ENCODE measurements around the gene THNSL1.

Gene THNSL1

GRCh38 chr10:25061711-25062449 lies 45.5 kb downstream of the THNSL1 start:
- DNase-seq, result no peak

DNA sequence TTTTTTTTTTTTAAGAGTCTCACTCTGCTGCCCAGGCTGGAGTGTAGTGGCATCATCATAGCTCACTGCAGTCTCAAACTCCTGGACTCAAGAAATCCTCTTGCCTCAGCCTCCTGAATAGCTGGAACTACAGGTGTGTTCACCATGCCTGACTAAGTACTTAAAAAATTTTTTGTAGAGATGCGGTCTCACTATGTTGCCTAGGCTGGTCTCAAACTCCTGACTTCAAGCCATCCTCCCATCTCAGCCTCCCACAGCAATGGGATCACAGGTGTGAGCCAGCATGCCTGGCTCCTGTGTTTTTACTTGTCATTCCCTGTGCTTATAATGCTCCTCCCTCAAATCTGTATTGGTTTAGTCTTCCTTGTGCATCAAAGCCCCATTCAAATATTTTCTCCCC lies 46.7 kb downstream of the THNSL1 start:
- DNase-seq, result no peak

GRCh38 chr10:25063644-25064043 lies 47.2 kb downstream of the THNSL1 start:
- no peak for DNase-seq

DNA sequence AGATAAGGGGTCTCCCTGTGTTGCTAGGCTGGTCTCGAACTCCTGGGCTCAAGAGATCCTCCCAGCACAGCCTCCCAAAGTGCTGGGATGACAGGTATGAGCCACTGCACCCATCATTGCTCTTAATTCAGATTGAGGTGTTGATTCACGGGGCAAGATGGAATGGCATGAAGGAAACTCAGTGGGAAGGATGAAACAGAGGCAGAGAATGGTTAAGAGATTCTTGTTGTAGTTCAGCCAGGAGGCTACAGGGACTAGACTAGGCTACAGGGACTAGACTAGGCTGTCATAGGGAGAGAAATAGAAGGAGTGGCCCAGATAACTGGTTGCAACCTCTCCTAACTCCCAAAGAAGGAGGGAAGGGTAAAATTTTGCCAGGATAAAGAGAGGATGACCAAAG lies 48.0 kb downstream of the THNSL1 start:
- DNase-seq, result no peak

DNA sequence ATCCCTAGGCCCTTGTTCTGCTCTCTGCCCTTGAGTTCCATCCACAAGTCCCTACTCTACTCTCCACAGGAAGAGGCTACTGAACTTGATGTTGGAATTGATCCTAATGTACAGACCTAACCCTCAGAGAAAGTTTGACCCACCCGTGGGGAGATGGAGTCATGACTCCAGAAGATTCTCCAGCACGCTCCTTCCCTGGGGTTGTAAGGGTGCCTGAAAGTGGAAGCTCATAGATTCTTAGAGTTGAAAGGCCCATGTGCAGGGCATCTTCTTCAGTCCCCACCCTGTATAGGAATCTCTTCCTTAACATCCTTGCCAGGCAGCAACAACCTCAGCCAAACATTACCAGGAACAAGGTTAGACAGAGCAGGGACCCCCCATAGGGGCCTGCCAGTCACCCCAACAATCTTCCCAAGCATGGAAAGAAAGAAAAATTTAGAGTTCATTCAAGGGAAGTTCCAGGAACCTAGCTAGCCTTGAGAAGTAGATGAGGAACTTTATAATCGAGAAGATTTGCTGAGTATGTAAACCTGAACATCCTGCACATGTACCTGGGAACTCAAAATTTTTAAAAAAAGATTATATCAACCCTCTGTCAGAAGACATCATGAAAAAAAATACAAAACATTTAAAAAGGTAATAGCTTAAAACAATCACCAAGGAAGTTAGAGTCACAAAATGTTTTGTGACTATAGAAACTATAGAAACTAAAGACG lies 49.5 kb downstream of the THNSL1 start:
- DNase-seq, result no peak

GRCh38 chr10:25068152-25069058 lies 52.0 kb downstream of the THNSL1 start:
- peak in 1 of 3 experiments; percentile 11 for DNase-seq

DNA sequence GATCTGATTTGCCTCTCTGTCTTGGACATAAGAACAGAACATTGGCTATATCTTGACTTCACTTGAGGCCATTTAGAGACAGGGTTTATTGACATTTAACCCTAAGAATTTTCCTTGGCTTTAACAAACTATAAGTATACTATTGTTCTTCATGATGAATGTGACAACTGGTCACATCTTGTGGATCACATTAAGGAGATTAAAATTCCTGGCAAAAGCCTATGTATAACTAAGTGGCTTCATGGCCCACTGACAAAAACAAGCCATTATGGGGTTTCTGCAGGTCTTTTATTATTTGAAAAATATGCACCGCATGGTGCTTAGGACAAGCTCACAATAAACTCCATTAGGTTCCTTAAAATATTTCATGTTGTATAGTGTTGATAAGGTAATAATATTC lies 54.8 kb downstream of the THNSL1 start:
- DNase-seq, result no peak

DNA sequence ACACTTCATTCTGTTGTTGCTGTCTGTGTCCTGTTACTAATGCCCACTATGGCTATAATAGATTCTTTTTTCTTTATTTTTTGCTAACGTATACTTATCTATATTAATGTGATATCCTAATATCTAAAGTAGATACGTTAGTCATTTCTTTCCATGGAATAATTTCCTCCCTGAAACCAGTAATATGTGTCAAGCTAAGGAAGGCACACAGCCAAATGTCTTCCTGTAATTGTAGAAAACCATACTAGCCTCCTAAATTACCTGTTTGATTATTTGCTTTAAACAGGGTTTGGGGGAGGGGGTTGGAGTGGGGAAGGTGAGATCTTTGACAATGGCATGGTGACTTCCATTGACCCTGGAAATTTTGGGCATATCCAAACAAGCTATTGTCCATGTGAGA lies 56.4 kb downstream of the THNSL1 start:
- DNase-seq, result peak in 1 of 3 experiments; percentile 19

GRCh38 chr10:25075825-25076224 lies 59.4 kb downstream of the THNSL1 start:
- DNase-seq, result no peak
